H9 (cell line): ENCODE data around the gene ERAL1. TPM values are rescaled to one million over a fixed set of nuclear protein-coding genes. Genes with fewer than 3 reads are reported as not detected.

Experiments
- DNase-seq: peaks from one replicate; pipeline ENCODE4 v3.0.0-alpha.2; 2017
- H2AFZ ChIP-seq: one replicate; pipeline ENCODE4 v1.6.1; 2013; ENCODE audit warnings: mild to moderate bottlenecking, low read length, control low read depth, moderate library complexity
- H2AK5ac ChIP-seq: 2 replicates; pipeline ENCODE4 v1.6.1; 2013; ENCODE audit warnings: low read length, control low read depth, mixed read lengths; ENCODE audit not compliant: insufficient read length
- H2BK120ac ChIP-seq: one replicate; pipeline ENCODE4 v1.6.1; 2013; ENCODE audit warnings: low read depth, mild to moderate bottlenecking, low read length, control low read depth, inconsistent platforms; ENCODE audit not compliant: poor library complexity, severe bottlenecking
- H2BK12ac ChIP-seq: 2 replicates; pipeline ENCODE4 v1.6.1; 2013; ENCODE audit warnings: low read length, control low read depth, mixed read lengths, low read depth; ENCODE audit not compliant: insufficient read length
- H2BK15ac ChIP-seq: 2 replicates; pipeline ENCODE4 v1.6.1; 2013; ENCODE audit warnings: low read depth, low read length, control low read depth
- H2BK20ac ChIP-seq: one replicate; pipeline ENCODE4 v1.6.1; 2013; ENCODE audit warnings: low read depth, mild to moderate bottlenecking, low read length, control low read depth, inconsistent platforms; ENCODE audit not compliant: poor library complexity, severe bottlenecking
- H2BK5ac ChIP-seq: 2 replicates; pipeline ENCODE4 v1.6.1; 2013; ENCODE audit warnings: low read length, control low read depth, mixed read lengths; ENCODE audit not compliant: insufficient read length
- H3K14ac ChIP-seq: 2 replicates; pipeline ENCODE4 v1.6.1; 2013; ENCODE audit warnings: low read length, control low read depth; ENCODE audit not compliant: insufficient read depth
- H3K18ac ChIP-seq: 2 replicates; pipeline ENCODE4 v1.6.1; 2013; ENCODE audit warnings: low read depth, mild to moderate bottlenecking, mixed read lengths, low read length, control low read depth; ENCODE audit not compliant: insufficient read length
- H3K23ac ChIP-seq: 2 replicates; pipeline ENCODE4 v1.6.1; 2013; ENCODE audit warnings: low read length, control low read depth, mixed read lengths, low read depth; ENCODE audit not compliant: insufficient read length
- H3K23me2 ChIP-seq: 2 replicates; pipeline ENCODE4 v1.6.1; 2013; ENCODE audit warnings: low read depth, mild to moderate bottlenecking, mixed read lengths, low read length, control low read depth; ENCODE audit not compliant: insufficient read length, poor library complexity, severe bottlenecking
- H3K27ac ChIP-seq: 2 replicates; pipeline ENCODE4 v1.5.1; 2013; ENCODE audit warnings: low read length, control low read depth, mixed read lengths, low read depth; ENCODE audit not compliant: insufficient read length
- H3K27me3 ChIP-seq: 2 replicates; pipeline ENCODE4 v1.6.1; 2013; ENCODE audit warnings: low read length, control low read depth, inconsistent platforms; ENCODE audit not compliant: insufficient read depth
- H3K4ac ChIP-seq: 2 replicates; pipeline ENCODE4 v1.6.1; 2013; ENCODE audit warnings: low read depth, mild to moderate bottlenecking, control low read depth, inconsistent platforms, low read length, moderate library complexity
- H3K4me1 ChIP-seq: 2 replicates; pipeline ENCODE4 v1.6.1; 2013; ENCODE audit warnings: low read length, control low read depth, inconsistent platforms; ENCODE audit not compliant: insufficient read depth
- H3K4me2 ChIP-seq: 2 replicates; pipeline ENCODE4 v1.6.1; 2013; ENCODE audit warnings: low read length, control low read depth, mixed read lengths; ENCODE audit not compliant: insufficient read length, insufficient read depth
- H3K56ac ChIP-seq: 2 replicates; pipeline ENCODE4 v1.6.1; 2013; ENCODE audit warnings: low read depth, mild to moderate bottlenecking, mixed read lengths, low read length, control low read depth; ENCODE audit not compliant: insufficient read length
- H3K79me1 ChIP-seq: 2 replicates; pipeline ENCODE4 v1.6.1; 2013; ENCODE audit warnings: low read depth, mild to moderate bottlenecking, moderate library complexity, low read length, control low read depth, inconsistent platforms; ENCODE audit not compliant: insufficient read depth, poor library complexity, severe bottlenecking
- H3K79me2 ChIP-seq: 2 replicates; pipeline ENCODE4 v1.6.1; 2013; ENCODE audit warnings: low read length, control low read depth, inconsistent platforms; ENCODE audit not compliant: insufficient read depth
- H3K9ac ChIP-seq: 2 replicates; pipeline ENCODE4 v1.6.1; 2013; ENCODE audit warnings: low read length, control low read depth, mixed read lengths; ENCODE audit not compliant: insufficient read length; ENCODE audit errors: extremely low read depth
- H3K9me3 ChIP-seq: one replicate; pipeline ENCODE4 v1.6.1; 2013; ENCODE audit warnings: low read depth, low read length, inconsistent platforms; ENCODE audit not compliant: control insufficient read depth
- H3T11ph ChIP-seq: one replicate; pipeline ENCODE4 v1.6.1; 2013; ENCODE audit warnings: mild to moderate bottlenecking, low read length, control low read depth, inconsistent platforms
- H4K20me1 ChIP-seq: one replicate; pipeline ENCODE4 v1.6.1; 2013; ENCODE audit not compliant: control insufficient read depth, insufficient read length, insufficient read depth
- H4K5ac ChIP-seq: 2 replicates; pipeline ENCODE4 v1.6.1; 2013; ENCODE audit warnings: low read depth, mild to moderate bottlenecking, mixed read lengths, low read length, control low read depth; ENCODE audit not compliant: insufficient read length
- H4K8ac ChIP-seq: replicated peaks from 2 replicates; pipeline ENCODE4 v1.6.1; 2013; ENCODE audit warnings: low read length, control low read depth, mixed read lengths, low read depth; ENCODE audit not compliant: insufficient read length
- H4K91ac ChIP-seq: 2 replicates; pipeline ENCODE4 v1.6.1; 2013; ENCODE audit warnings: low read depth, mild to moderate bottlenecking, moderate library complexity, mixed read lengths, low read length, control low read depth; ENCODE audit not compliant: insufficient read length
- H3K27ac Mint-ChIP-seq, 3 experiments: 2 replicates in 2 of 3; 3 replicates in 1 of 3; pipeline ENCODE4 v1.8.0; 2020 to 2021; ENCODE audit warnings: mixed read lengths in 3 of 3, mild to moderate bottlenecking in 1 of 3, moderate library complexity in 1 of 3
- H3K27me3 Mint-ChIP-seq: 2 replicates; pipeline ENCODE4 v1.8.0; 2021; ENCODE audit warnings: low read depth, mild to moderate bottlenecking, moderate library complexity, mixed read lengths
- H3K36me3 Mint-ChIP-seq, 3 experiments: 2 replicates in 2 of 3; 3 replicates in 1 of 3; pipeline ENCODE4 v1.8.0; 2020 to 2021; ENCODE audit warnings: low read depth in 3 of 3, mixed read lengths in 3 of 3; ENCODE audit not compliant: insufficient read depth in 1 of 3
- H3K4me1 Mint-ChIP-seq, 2 experiments: 2 replicates each; pipeline ENCODE4 v1.8.0; 2020; ENCODE audit warnings: mixed read lengths in 2 of 2
- H3K4me3 Mint-ChIP-seq, 2 experiments: 2 replicates in 1 of 2; 3 replicates in 1 of 2; pipeline ENCODE4 v1.8.0; 2020 to 2021; ENCODE audit warnings: mild to moderate bottlenecking in 2 of 2, mixed read lengths in 2 of 2, moderate library complexity in 1 of 2
- H3K9me3 Mint-ChIP-seq, 2 experiments: 2 replicates in 1 of 2; 3 replicates in 1 of 2; pipeline ENCODE4 v1.8.0; 2020; ENCODE audit warnings: mild to moderate bottlenecking in 2 of 2, mixed read lengths in 2 of 2, moderate library complexity in 1 of 2
- WGBS: extraction: QIAGEN DNeasy Blood & Tissue Kit; methylation state at CpG from one replicate; pipeline ENCODE4 v1.1.7; 2013; ENCODE audit warnings: missing lambda C conversion rate, low lambda C conversion rate, mixed read lengths; ENCODE audit not compliant: insufficient read length; ENCODE audit errors: extremely low coverage; 5-methylcytosine and 5-hydroxymethylcytosine counted together
- total RNA-seq: library from RNA; stranded (reverse); gene quantifications from 2 replicates; pipeline ENCODE4 v1.2.1, GENCODE V29; 2021
- TF ChIP-seq, protein P1 (sequence below): fragments of 200-600 bp; sonication (generic); conservative IDR thresholded peaks from 3 replicates; pipeline ENCODE4 v1.8.0; 2021; ENCODE audit warnings: antibody characterized with exemption, mild to moderate bottlenecking

Gene ERAL1
- total RNA-seq, 1 experiment from 2014 or later = 67.8 TPM

DNA sequence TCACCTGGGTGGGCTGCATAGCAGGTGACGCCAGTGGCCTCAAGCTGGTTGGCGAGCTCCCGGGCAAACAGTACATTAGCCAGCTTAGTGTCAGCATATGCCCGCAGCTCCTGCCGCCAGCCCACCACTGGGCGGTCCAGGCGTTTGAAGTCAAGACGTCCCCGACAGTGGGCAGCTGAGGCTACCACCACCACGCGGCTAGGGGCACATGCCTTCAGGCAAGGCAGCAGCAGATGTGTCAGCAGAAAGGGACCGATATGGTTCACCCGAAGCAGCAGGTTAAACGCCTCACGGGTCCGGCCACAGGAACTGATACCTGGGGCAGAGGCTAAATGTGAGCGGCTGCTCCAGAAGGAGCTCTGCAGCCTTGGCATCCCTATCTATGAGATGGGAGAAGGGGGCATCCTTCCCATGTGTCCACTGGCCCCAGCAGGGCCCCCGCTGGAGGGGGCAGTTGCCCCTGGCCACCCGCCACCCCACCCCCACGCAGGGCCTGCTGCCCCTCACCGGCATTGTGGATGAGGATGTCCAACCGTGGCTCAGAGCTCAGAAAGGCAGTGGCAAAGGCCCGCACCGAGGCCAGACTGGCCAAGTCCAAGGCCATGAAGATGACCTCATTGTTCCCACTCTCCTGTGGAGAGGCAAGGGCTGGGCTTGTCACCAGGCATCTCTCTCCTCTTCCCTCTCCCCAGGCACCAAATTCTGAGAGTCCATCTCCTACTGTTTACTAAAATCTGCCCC is 46.3 kb downstream of the ERAL1 start:
- H3T11ph ChIP-seq = no peak overlapping the region
- 0 out of 2 replicates have a peak, but pooled peaks cover 2% of the 10 kb centered on the region for H3K27me3 ChIP-seq
- H2BK15ac ChIP-seq = no peak overlapping the region
- peak overlapping the region; percentile 50 for H3K4me2 ChIP-seq
- Mint-ChIP-seq H3K4me1 (peaks cover 31 to 42% of the 10 kb centered on the region in 2 experiments), H3K9me3 (peaks cover 0 to 3% of the 10 kb centered on the region in 2 experiments; a peak in 2 of 5 replicates), H3K36me3 (peaks cover 17 to 37% (median 20%) of the 10 kb centered on the region in 3 experiments), H3K27ac (no peak overlapping the region), H3K27me3 (peaks cover 3% of the 10 kb centered on the region), H3K4me3 (peak overlapping the region; percentile 76 to 86; a peak in 4 of 5 replicates)
- H4K8ac ChIP-seq = no peak overlapping the region
- H2AK5ac ChIP-seq = no peak overlapping the region
- no peak overlapping the region for H3K23ac ChIP-seq
- TF ChIP-seq, protein P1, sequence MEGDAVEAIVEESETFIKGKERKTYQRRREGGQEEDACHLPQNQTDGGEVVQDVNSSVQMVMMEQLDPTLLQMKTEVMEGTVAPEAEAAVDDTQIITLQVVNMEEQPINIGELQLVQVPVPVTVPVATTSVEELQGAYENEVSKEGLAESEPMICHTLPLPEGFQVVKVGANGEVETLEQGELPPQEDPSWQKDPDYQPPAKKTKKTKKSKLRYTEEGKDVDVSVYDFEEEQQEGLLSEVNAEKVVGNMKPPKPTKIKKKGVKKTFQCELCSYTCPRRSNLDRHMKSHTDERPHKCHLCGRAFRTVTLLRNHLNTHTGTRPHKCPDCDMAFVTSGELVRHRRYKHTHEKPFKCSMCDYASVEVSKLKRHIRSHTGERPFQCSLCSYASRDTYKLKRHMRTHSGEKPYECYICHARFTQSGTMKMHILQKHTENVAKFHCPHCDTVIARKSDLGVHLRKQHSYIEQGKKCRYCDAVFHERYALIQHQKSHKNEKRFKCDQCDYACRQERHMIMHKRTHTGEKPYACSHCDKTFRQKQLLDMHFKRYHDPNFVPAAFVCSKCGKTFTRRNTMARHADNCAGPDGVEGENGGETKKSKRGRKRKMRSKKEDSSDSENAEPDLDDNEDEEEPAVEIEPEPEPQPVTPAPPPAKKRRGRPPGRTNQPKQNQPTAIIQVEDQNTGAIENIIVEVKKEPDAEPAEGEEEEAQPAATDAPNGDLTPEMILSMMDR = no peak
- H2BK12ac ChIP-seq = no peak overlapping the region
- H3K56ac ChIP-seq = no peak overlapping the region
- peaks cover 4% of the 10 kb centered on the region for H3K4me1 ChIP-seq
- H3K4ac ChIP-seq = no peak overlapping the region
- no peaks in the 10 kb centered on the region for H3K9me3 ChIP-seq
- no peak overlapping the region for H2BK5ac ChIP-seq
- no peak overlapping the region for H2BK20ac ChIP-seq
- peaks cover 6% of the 10 kb centered on the region for H3K23me2 ChIP-seq
- H4K20me1 ChIP-seq = no peaks in the 10 kb centered on the region
- H3K79me1 ChIP-seq = peaks cover 3% of the 10 kb centered on the region
- no peak overlapping the region for H3K18ac ChIP-seq
- no peak overlapping the region for H4K91ac ChIP-seq
- peak; percentile 31 for DNase-seq
- H3K27ac ChIP-seq = no peak overlapping the region
- no CpG with 5 or more reads among the region's 24 CpGs for WGBS
- no peak overlapping the region for H4K5ac ChIP-seq
- no peak overlapping the region for H3K9ac ChIP-seq
- no peak overlapping the region; the same call in 1 of the 2 replicates for H3K14ac ChIP-seq
- H3K79me2 ChIP-seq = peaks cover 3% of the 10 kb centered on the region; the same call in 1 of the 2 replicates
- no peak overlapping the region for H2AFZ ChIP-seq
- no peak overlapping the region for H2BK120ac ChIP-seq
